Mucosa of descending colon (tissue), 3 donors: ENCODE data around the gene ABCA8. TPM values are rescaled to one million over a fixed set of nuclear protein-coding genes. Genes with fewer than 3 reads are reported as not detected.
"Not testable (repeated sequence)": the region's sequence is repeated elsewhere in the genome, so short reads cannot be mapped to it uniquely, and the experiment has no call there.

Experiments used
- ATAC-seq: fragments of 200-7000 bp; cut with Tn5 transposase; one replicate; pipeline ENCODE4 v1.9.1; 2020; ENCODE audit warnings: mild to moderate bottlenecking, moderate library complexity
- DNase-seq, 3 donors: peaks; one replicate each; pipeline ENCODE4 v3.0.0-alpha.2; 2020
- H3K36me3 ChIP-seq: fragments of 200-600 bp; one replicate; pipeline ENCODE4 v1.8.0; 2021; ENCODE audit warnings: low read depth, mild to moderate bottlenecking
- H3K4me1 ChIP-seq: fragments of 200-600 bp; one replicate; pipeline ENCODE4 v1.8.0; 2021; ENCODE audit warnings: low read depth, mild to moderate bottlenecking
- H3K4me3 ChIP-seq: fragments of 200-600 bp; one replicate; pipeline ENCODE4 v1.8.0; 2021; ENCODE audit warnings: mild to moderate bottlenecking
- H3K9me3 ChIP-seq: fragments of 200-600 bp; one replicate; pipeline ENCODE4 v1.8.0; 2021; ENCODE audit warnings: mild to moderate bottlenecking
- intact Hi-C, 2 donors: fragments of 100-400 bp; cut with DNase I in 1 of 2; cut with micrococcal nuclease in 1 of 2; formaldehyde crosslinking; loops; one replicate each; pipeline versions ENCODE4 v1.11.0 to v1.11.1; 2022; cut with DNase I, micrococcal nuclease
- total RNA-seq, 3 donors: library from RNA; stranded (reverse); fragmentation: NEBNext Ultra II Directional in 2 of 3; extraction: Animal tissue kit (Norgen Biotek cat#: 25700) in 2 of 3; gene quantifications; one replicate each; pipeline versions ENCODE4 v1.2.1 to v1.2.4, GENCODE V29; 2021 to 2023
- TF ChIP-seq, protein P1 (sequence below): fragments of 200-600 bp; IDR thresholded peaks from one replicate; pipeline ENCODE4 v1.8.0; 2022; ENCODE audit warnings: antibody characterized with exemption, mild to moderate bottlenecking
- donor health status: DM: no; HTN: no; CAD: no; lungs with moderate emphysema.
- donor health status: DM: no; HTN: no; CAD: no.
- donor health status: DM: no; HTN: yes; CAD: no.

The ABCA8 gene
- total RNA-seq, 3 donors from 2014 or later, result 6.0 to 42.1 (median 13.1) TPM

DNA sequence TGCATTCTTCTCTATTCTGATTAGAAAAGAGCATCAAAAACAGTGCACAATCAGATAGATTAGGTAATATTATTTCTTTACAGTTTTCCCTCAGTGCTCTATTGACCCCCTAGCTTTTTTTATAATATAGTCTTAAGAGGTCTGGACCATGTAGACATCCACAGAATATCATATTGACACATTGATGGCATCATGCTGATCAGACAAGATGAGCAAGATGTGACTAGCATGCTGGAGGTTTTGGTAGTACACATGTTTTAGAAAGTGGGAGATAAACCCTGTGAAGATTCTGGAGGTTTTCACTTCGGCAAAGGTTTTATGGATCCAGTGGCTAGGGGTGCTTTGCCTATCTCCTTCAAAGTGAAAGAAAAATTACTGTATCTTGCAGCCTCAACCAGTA, 2.8 kb upstream of the ABCA8 start:
- DNase-seq (no peak), ATAC-seq (no peak)
- Histone ChIP-seq H3K36me3 (no peaks in the 10 kb centered on the region), H3K9me3 (no peaks in the 10 kb centered on the region), H3K4me1 (no peaks in the 10 kb centered on the region), H3K4me3 (no peak overlapping the region)
- intact Hi-C loops, result no loop called here
- TF ChIP-seq, protein P1, sequence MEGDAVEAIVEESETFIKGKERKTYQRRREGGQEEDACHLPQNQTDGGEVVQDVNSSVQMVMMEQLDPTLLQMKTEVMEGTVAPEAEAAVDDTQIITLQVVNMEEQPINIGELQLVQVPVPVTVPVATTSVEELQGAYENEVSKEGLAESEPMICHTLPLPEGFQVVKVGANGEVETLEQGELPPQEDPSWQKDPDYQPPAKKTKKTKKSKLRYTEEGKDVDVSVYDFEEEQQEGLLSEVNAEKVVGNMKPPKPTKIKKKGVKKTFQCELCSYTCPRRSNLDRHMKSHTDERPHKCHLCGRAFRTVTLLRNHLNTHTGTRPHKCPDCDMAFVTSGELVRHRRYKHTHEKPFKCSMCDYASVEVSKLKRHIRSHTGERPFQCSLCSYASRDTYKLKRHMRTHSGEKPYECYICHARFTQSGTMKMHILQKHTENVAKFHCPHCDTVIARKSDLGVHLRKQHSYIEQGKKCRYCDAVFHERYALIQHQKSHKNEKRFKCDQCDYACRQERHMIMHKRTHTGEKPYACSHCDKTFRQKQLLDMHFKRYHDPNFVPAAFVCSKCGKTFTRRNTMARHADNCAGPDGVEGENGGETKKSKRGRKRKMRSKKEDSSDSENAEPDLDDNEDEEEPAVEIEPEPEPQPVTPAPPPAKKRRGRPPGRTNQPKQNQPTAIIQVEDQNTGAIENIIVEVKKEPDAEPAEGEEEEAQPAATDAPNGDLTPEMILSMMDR, result no peak

DNA sequence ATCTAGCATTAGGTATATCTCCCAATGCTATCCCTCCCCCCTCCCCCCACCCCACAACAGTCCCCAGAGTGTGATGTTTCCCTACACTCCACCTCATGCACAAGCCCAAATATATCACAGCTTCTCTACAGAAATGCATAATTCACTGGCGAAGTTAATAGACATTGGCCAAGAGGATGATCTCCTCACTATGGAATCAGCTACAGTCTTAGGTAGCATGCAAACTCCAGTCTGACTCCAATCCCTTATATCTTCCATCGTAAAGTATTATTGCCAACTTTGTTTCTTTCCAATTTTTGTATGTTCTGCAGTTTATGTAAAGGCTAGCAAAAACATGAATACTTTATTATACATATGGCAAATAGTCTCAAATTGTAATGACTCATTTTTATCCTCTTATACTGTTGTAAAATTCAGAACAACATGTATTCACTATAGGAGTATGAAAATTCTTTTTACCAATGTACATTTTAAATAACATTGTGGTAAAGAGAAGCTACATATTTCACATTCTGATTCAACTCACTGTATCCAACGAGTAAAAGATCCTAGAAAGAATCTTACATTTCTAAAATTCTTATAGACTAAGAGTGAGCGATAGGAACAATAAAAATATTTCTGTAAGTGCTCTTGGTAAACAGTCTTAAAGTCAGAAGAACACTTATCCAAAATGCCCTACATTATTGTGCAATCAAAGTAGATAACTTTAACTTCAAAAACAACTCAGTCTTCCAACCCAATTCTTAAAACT, 871 bp downstream of the ABCA8 start:
- no peak for ATAC-seq
- no peak for DNase-seq
- TF ChIP-seq, protein P1, result no peak
- intact Hi-C loops, result no loop called here
- Histone ChIP-seq H3K4me3 (no peak overlapping the region), H3K36me3 (no peaks in the 10 kb centered on the region), H3K9me3 (no peaks in the 10 kb centered on the region), H3K4me1 (no peaks in the 10 kb centered on the region)

DNA sequence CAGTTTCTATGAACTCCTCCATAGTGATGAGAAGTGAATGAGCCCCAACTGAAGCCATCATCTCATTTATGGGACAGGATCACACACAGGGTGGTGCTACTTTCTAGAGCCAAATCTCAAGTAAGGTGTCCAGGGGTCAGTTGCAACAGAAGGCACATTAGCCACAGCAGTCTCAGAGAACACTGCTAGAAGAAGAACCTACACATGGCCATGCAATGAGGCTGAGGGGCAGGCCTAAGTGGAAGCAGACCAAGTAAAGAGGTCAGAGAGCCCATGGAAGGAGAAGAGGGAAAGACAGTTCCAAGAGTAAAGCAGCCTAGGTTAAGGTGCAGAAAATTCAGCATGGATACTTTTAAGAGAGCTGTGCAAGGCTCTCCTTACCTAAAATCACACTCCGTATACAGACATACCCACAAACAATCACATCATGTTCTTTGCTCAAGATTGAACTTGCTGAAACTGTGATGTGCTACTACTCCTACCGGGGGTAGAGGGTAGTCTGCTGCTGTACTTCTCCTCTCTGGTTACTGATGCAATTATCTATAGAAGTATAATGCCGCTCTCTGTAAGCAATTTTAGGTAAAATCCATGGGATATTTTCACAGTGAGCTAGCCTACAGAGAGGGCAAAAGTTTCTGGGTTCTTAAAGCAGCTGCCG, 1.7 kb downstream of the ABCA8 start:
- intact Hi-C loops, result no loop called here
- no peak for ATAC-seq
- no peak overlapping the region for H3K4me3 ChIP-seq
- no peaks in the 10 kb centered on the region for H3K4me1 ChIP-seq
- TF ChIP-seq, protein P1, result no peak
- no peaks in the 10 kb centered on the region for H3K9me3 ChIP-seq
- no peaks in the 10 kb centered on the region for H3K36me3 ChIP-seq
- DNase-seq, result no peak

DNA sequence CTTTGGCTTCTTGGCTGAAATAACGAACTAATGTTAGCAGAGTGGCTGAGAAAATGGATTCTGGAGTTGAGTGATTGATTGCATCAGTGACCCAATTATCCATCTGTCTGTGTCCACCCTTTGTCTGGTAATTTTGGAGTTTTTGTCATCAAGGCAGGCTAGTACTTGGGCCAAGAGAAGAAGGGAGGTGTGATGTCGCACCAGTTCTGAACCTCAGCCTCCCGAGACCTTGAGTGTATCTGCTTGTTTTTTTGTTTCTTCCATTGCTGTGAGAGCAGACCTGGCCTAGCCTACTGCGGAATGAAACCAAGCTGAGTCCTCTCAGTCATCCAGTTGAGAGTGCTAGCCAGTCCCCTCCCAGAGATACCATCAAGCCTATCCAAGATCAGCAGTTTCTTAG, 4.5 kb downstream of the ABCA8 start:
- no peaks in the 10 kb centered on the region for H3K9me3 ChIP-seq
- H3K4me1 ChIP-seq, result no peaks in the 10 kb centered on the region
- no peak overlapping the region for H3K4me3 ChIP-seq
- TF ChIP-seq, protein P1, result no peak
- no peak for ATAC-seq
- H3K36me3 ChIP-seq, result no peaks in the 10 kb centered on the region
- DNase-seq, result no peak
- intact Hi-C loops, result no loop called here

DNA sequence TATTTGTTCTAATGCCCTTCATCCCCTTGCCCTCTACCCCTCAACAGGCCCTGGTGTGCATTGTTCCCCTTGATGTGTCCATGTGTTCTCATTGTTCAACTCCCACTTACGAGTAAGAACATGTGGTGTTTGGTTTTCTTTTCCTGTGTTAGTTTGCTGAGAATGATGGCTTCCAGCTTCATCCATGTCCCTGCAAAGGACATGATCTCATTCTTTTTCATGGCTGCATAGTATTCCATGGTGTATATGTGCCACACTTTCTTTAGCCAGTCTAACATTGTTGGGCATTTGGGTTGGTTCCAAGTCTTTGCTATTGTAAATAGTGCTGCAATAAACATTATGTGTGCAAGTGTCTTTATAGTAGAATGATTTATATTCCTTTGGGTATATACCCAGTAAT, 7.3 kb downstream of the ABCA8 start:
- intact Hi-C loops, result not testable (repeated sequence)

DNA sequence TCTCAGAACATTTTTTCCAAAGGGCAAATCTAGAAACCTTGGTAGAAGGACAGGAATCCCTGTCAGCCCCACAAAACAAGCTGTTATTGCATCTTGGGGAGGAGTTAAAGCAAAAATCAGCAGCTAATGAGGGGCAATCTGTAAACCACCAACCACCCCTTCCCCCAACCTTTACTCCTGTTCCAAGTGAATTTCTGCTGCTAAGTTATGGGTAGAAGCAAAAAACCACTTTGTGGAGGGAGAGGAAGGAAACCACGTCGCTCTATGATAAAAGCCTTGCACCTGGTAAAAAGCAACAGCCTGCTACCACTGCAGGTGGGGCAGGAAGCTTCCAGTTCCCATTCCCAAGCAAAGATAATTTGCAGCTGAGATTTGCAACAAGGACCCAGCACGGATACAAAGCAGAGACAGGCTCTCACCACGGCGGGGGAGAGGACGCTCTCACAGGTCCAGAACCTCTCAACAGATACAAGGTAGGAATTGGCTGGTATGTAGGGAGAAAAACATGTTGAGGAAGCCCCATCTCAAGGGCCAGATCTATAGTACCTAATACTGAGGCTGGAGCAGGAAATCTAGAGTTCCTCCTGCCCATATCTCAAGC, 10.7 kb downstream of the ABCA8 start:
- intact Hi-C loops, result no loop called here
- DNase-seq (no peak), ATAC-seq (no peak)
- H3K36me3 ChIP-seq, result no peaks in the 10 kb centered on the region
- TF ChIP-seq, protein P1, result no peak
- no peak overlapping the region for H3K4me3 ChIP-seq
- no peaks in the 10 kb centered on the region for H3K4me1 ChIP-seq
- no peaks in the 10 kb centered on the region for H3K9me3 ChIP-seq

More for the DNA sequence above, 7.3 kb downstream of the ABCA8 start:
- not testable (repeated sequence) for H3K4me3 ChIP-seq, H3K4me1 ChIP-seq, DNase-seq, ATAC-seq, H3K36me3 ChIP-seq, H3K9me3 ChIP-seq

DNA sequence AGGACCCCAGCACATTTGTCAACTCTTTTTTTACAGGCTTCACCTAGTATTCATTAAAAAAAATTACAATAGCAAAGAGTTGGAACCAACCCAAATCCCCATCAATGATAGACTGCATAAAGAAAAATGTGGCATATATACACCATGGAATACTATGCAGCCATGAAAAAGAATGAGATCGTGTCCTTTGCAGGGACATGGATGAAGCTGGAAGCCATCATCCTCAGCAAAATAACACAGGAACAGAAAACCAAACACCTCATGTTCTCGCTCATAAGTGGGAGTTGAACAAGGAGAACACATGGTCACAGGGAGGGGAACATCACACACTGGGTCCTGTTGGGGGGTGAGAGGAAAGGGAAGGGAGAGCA, 11.4 kb downstream of the ABCA8 start:
- intact Hi-C loops, ATAC-seq, H3K4me1 ChIP-seq, DNase-seq, H3K36me3 ChIP-seq, H3K9me3 ChIP-seq, H3K4me3 ChIP-seq: not testable (repeated sequence)
